IMR-90 (cell line): ENCODE data around the gene GCSH. TPM values are rescaled to one million over a fixed set of nuclear protein-coding genes. Genes with fewer than 3 reads are reported as not detected.

Experiments
- ATAC-seq: fragments of 200-7000 bp; cut with Tn5 transposase; 2 replicates; pipeline ENCODE4 v1.9.1; 2020; ENCODE audit warnings: low read depth, mild to moderate bottlenecking, moderate library complexity
- BruUV-seq: library from RNA; stranded (reverse); fragments of 400-500 nt; replicated peaks from 2 replicates; lab custom pipeline; 2021; lab: Mats Ljungman, UMichigan
- CTCF ChIA-PET: fragments of 300-600 bp; formaldehyde crosslinking; extraction: SDS; loops from one replicate; lab custom pipeline; 2021; ENCODE audit warnings: antibody characterized with exemption; lab: Yijun Ruan, JAX
- POLR2A ChIA-PET: fragments of 300-600 bp; sonication (Branson Sonifier 250); formaldehyde crosslinking; loops from one replicate; lab custom pipeline; 2022; ENCODE audit warnings: antibody characterized with exemption; ENCODE audit not compliant: unreplicated experiment; lab: Charles Lee
- DNase-seq: peaks from one replicate; pipeline ENCODE4 v3.0.0; 2013
- H2AFZ ChIP-seq: replicated peaks from 2 replicates; pipeline ENCODE3; 2013; ENCODE audit warnings: low read length, mild to moderate bottlenecking; ENCODE audit not compliant: poor library complexity
- H2AK5ac ChIP-seq: 2 replicates; pipeline ENCODE4 v1.6.1; 2013; ENCODE audit warnings: low read depth, low read length, inconsistent platforms
- H2AK9ac ChIP-seq: replicated peaks from 2 replicates; pipeline ENCODE3; 2013; ENCODE audit warnings: mild to moderate bottlenecking, low read depth, low read length, moderate library complexity; ENCODE audit not compliant: poor library complexity
- H2BK120ac ChIP-seq: 2 replicates; pipeline ENCODE4 v1.6.1; 2013; ENCODE audit warnings: low read depth, low read length, inconsistent platforms
- H2BK15ac ChIP-seq: 3 replicates; pipeline ENCODE4 v1.6.1; 2013; ENCODE audit warnings: low read depth, low read length, inconsistent platforms
- H2BK20ac ChIP-seq: 2 replicates; pipeline ENCODE4 v1.6.1; 2013; ENCODE audit warnings: low read depth, mild to moderate bottlenecking, inconsistent platforms, low read length, moderate library complexity
- H2BK5ac ChIP-seq: 2 replicates; pipeline ENCODE4 v1.6.1; 2013; ENCODE audit warnings: mild to moderate bottlenecking, low read depth, low read length, inconsistent platforms; ENCODE audit not compliant: poor library complexity, severe bottlenecking
- H3K14ac ChIP-seq: replicated peaks from 2 replicates; pipeline ENCODE4 v1.6.1; 2013; ENCODE audit warnings: low read depth, low read length, inconsistent platforms
- H3K18ac ChIP-seq: 2 replicates; pipeline ENCODE4 v1.6.1; 2013; ENCODE audit warnings: low read depth, low read length, control low read depth
- H3K23ac ChIP-seq: 2 replicates; pipeline ENCODE4 v1.6.1; 2013; ENCODE audit warnings: low read depth, low read length, inconsistent platforms
- H3K27ac ChIP-seq: 2 replicates; pipeline ENCODE4 v1.5.1; 2013; ENCODE audit warnings: mild to moderate bottlenecking, control low read depth, low read length; ENCODE audit not compliant: insufficient read depth
- H3K27me3 ChIP-seq: 2 replicates; pipeline ENCODE4 v1.6.1; 2013; ENCODE audit warnings: low read length; ENCODE audit not compliant: control insufficient read depth, insufficient read depth
- H3K36me3 ChIP-seq: 2 replicates; pipeline ENCODE4 v1.6.1; 2013; ENCODE audit warnings: low read length, mixed read lengths; ENCODE audit not compliant: control insufficient read depth, insufficient read depth
- H3K4ac ChIP-seq: 2 replicates; pipeline ENCODE4 v1.6.1; 2013; ENCODE audit warnings: low read depth, low read length, inconsistent platforms
- H3K4me1 ChIP-seq: 2 replicates; pipeline ENCODE4 v1.6.1; 2013; ENCODE audit warnings: low read length, mixed read lengths; ENCODE audit not compliant: control insufficient read depth, insufficient read depth
- H3K4me2 ChIP-seq: 2 replicates; pipeline ENCODE4 v1.6.1; 2013; ENCODE audit warnings: low read depth, mild to moderate bottlenecking, control low read depth, low read length, moderate library complexity
- H3K4me3 ChIP-seq: 2 replicates; pipeline ENCODE4 v1.5.1; 2013; ENCODE audit warnings: low read depth, mild to moderate bottlenecking, control low read depth, low read length, moderate library complexity; ENCODE audit not compliant: insufficient read depth
- H3K56ac ChIP-seq: 2 replicates; pipeline ENCODE4 v1.6.1; 2013; ENCODE audit warnings: low read length, inconsistent platforms; ENCODE audit not compliant: insufficient read depth; ENCODE audit errors: extremely low read depth
- H3K79me1 ChIP-seq, 2 experiments: 2 replicates each; pipeline ENCODE4 v1.6.1; 2013; ENCODE audit warnings: low read length in 2 of 2, inconsistent platforms in 1 of 2, low read depth in 1 of 2
- H3K9ac ChIP-seq: 2 replicates; pipeline ENCODE4 v1.6.1; 2013; ENCODE audit warnings: low read depth, low read length, control low read depth
- H3K9me1 ChIP-seq: 2 replicates; pipeline ENCODE4 v1.6.1; 2013; ENCODE audit warnings: low read length, inconsistent platforms; ENCODE audit not compliant: insufficient read depth
- H3K9me3 ChIP-seq: 2 replicates; pipeline ENCODE4 v1.6.1; 2013; ENCODE audit warnings: low read length; ENCODE audit not compliant: control insufficient read depth, insufficient read depth
- H4K20me1 ChIP-seq: 2 replicates; pipeline ENCODE4 v1.6.1; 2013; ENCODE audit warnings: low read length, inconsistent platforms; ENCODE audit not compliant: insufficient read depth
- H4K5ac ChIP-seq: 2 replicates; pipeline ENCODE4 v1.6.1; 2013; ENCODE audit warnings: mild to moderate bottlenecking, low read depth, low read length, control low read depth
- H4K8ac ChIP-seq, 2 experiments: 2 replicates each; pipeline ENCODE4 v1.6.1; 2013; ENCODE audit warnings: low read depth in 2 of 2, low read length in 2 of 2, control low read depth in 1 of 2, inconsistent platforms in 1 of 2
- H4K91ac ChIP-seq: 2 replicates; pipeline ENCODE4 v1.6.1; 2013; ENCODE audit warnings: low read depth, low read length, inconsistent platforms; ENCODE audit not compliant: insufficient read depth
- BHLHE40 ChIP-seq: fragments of 150-350 bp; IDR thresholded peaks from 2 replicates; pipeline ENCODE4 v1.6.1; 2016; ENCODE audit warnings: mild to moderate bottlenecking, low read depth, low read length
- CEBPB ChIP-seq: IDR thresholded peaks from 2 replicates; pipeline ENCODE4 v1.6.1; 2012; ENCODE audit warnings: low read depth, low read length, improper control_type of control experiment
- CHD1 ChIP-seq: IDR thresholded peaks from 2 replicates; pipeline ENCODE4 v1.6.1; 2012; ENCODE audit warnings: low read depth, low read length, improper control_type of control experiment
- CTCF ChIP-seq: conservative IDR thresholded peaks from 2 replicates; pipeline ENCODE4 v1.5.1; 2012; ENCODE audit warnings: mild to moderate bottlenecking, low read depth, low read length, improper control_type of control experiment
- ELK1 ChIP-seq: fragments of 150-350 bp; IDR thresholded peaks from 2 replicates; pipeline ENCODE4 v1.6.1; 2016; ENCODE audit warnings: low read depth, mild to moderate bottlenecking, low read length, moderate library complexity, borderline replicate concordance
- FOS ChIP-seq: fragments of 150-350 bp; IDR thresholded peaks from 2 replicates; pipeline ENCODE4 v1.6.1; 2016; ENCODE audit warnings: low read depth, low read length
- MAFK ChIP-seq: IDR thresholded peaks from 2 replicates; pipeline ENCODE4 v1.6.1; 2012; ENCODE audit warnings: low read depth, low read length, improper control_type of control experiment
- MAZ ChIP-seq: IDR thresholded peaks from 2 replicates; pipeline ENCODE4 v1.6.1; 2012; ENCODE audit warnings: low read depth, mild to moderate bottlenecking, low read length, improper control_type of control experiment, moderate library complexity, borderline replicate concordance
- MXI1 ChIP-seq: IDR thresholded peaks from 2 replicates; pipeline ENCODE4 v1.6.1; 2012; ENCODE audit warnings: low read depth, mild to moderate bottlenecking, low read length, moderate library complexity, borderline replicate concordance
- NFE2L2 ChIP-seq: fragments of 150-350 bp; IDR thresholded peaks from 2 replicates; pipeline ENCODE4 v1.6.1; 2016; ENCODE audit warnings: low read depth, mild to moderate bottlenecking, low read length
- POLR2A ChIP-seq: IDR thresholded peaks from 2 replicates; pipeline ENCODE4 v1.6.1; 2012; ENCODE audit warnings: mild to moderate bottlenecking, low read depth, low read length
- RAD21 ChIP-seq: IDR thresholded peaks from 2 replicates; pipeline ENCODE4 v1.6.1; 2012; ENCODE audit warnings: low read length, improper control_type of control experiment
- RCOR1 ChIP-seq: IDR thresholded peaks from 2 replicates; pipeline ENCODE4 v1.6.1; 2012; ENCODE audit warnings: mild to moderate bottlenecking, low read length, improper control_type of control experiment; ENCODE audit not compliant: insufficient replicate concordance
- RFX5 ChIP-seq: IDR thresholded peaks from 2 replicates; pipeline ENCODE4 v1.8.0; 2012; ENCODE audit warnings: low read depth, mild to moderate bottlenecking, low read length, moderate library complexity
- SMC3 ChIP-seq: fragments of 150-350 bp; IDR thresholded peaks from 2 replicates; pipeline ENCODE4 v1.6.1; 2016; ENCODE audit warnings: low read depth, mild to moderate bottlenecking, antibody characterized with exemption, low read length, moderate library complexity
- USF2 ChIP-seq: fragments of 150-350 bp; IDR thresholded peaks from 2 replicates; pipeline ENCODE4 v1.6.1; 2017; ENCODE audit warnings: mild to moderate bottlenecking, antibody characterized with exemption, low read length, low read depth
- WGBS, 2 experiments: methylation state at CpG; one replicate each; pipeline versions ENCODE4 v1.1.5 to v1.1.7; 2013; ENCODE audit warnings: missing lambda C conversion rate in 2 of 2; ENCODE audit not compliant: insufficient read length in 1 of 2; ENCODE audit errors: extremely low coverage in 2 of 2; 5-methylcytosine and 5-hydroxymethylcytosine counted together
- dilution Hi-C: fragments of 300-500 bp; cut with HindIII; formaldehyde crosslinking; loops from one replicate; pipeline ENCODE4 v1.14.3; 2018; ENCODE audit warnings: low sequenced_read_pairs; ENCODE audit not compliant: unreplicated experiment
- in situ Hi-C: fragments of 300-500 bp; cut with MboI; formaldehyde crosslinking; loops from 3 replicates; pipeline ENCODE4 v1.14.3; 2019; ENCODE audit warnings: low sequenced_read_pairs, inconsistent platforms, mixed read lengths
- intact Hi-C: fragments of 100-400 bp; cut with micrococcal nuclease; formaldehyde crosslinking; loops from 2 replicates; pipeline ENCODE4 v1.10.0; 2022
- polyA plus RNA-seq, 3 experiments: library from polyadenylated mRNA; depleted of rRNA; stranded (reverse); fragments of >200 nt; gene quantifications; 2 replicates each; pipeline ENCODE4 v1.2.3, GENCODE V29; 2012; ENCODE audit warnings: low replicate concordance in 1 of 3
- total RNA-seq: library from RNA; depleted of rRNA; stranded (reverse); fragments of >200 nt; gene quantifications from 2 replicates; pipeline ENCODE4 v1.2.3, GENCODE V29; 2012

The GCSH gene
- total and polyA plus RNA-seq, 2 of the 4 experiments (the other 2 are of a cell fraction) = 9.3 to 21.2 TPM

- Histone ChIP-seq H2AFZ (no peak overlapping the region), H3K4me2 (no peak overlapping the region), H3K9me1 (peaks cover 13% of the 10 kb centered on the region; the same call in 1 of the 2 replicates), H4K8ac (no peak overlapping the region), H3K9me3 (no peaks in the 10 kb centered on the region), H3K4me1 (peaks cover 2% of the 10 kb centered on the region; the same call in 1 of the 2 replicates), H3K56ac (no peak overlapping the region), H3K27ac (no peak overlapping the region), H2AK5ac (no peak overlapping the region), H3K14ac (no peak overlapping the region), H2AK9ac (no peak overlapping the region), H4K91ac (no peak overlapping the region), H3K4ac (no peak overlapping the region), H4K20me1 (peaks cover 9% of the 10 kb centered on the region; the same call in 1 of the 2 replicates), H2BK20ac (no peak overlapping the region), H3K23ac (no peak overlapping the region), H2BK120ac (no peak overlapping the region), H3K36me3 (peaks cover 29% of the 10 kb centered on the region), H4K5ac (no peak overlapping the region), H3K27me3 (no peaks in the 10 kb centered on the region), H3K79me1 (peaks cover 35 to 38% of the 10 kb centered on the region in 2 experiments), H3K9ac (no peak overlapping the region), H3K18ac (no peak overlapping the region), H2BK5ac (no peak overlapping the region), H3K4me3 (no peak overlapping the region), H2BK15ac (no peak overlapping the region)
- ChIA-PET CTCF (no interaction called here), POLR2A (no interaction called here)
- WGBS, 2 experiments = 87% methylated on average over 3 of the region's 5 CpGs; no CpG with 5 or more reads in 1 of the 2 experiments
- intact Hi-C loops (no loop called here), dilution Hi-C loops (no loop called here), in situ Hi-C loops (loop anchor here (25.0 kb wide), 1 partner anchor 696 kb away; no protein-coding TSS in a partner anchor)
- BruUV-seq = no TSS peak
- DNase-seq = no peak
- TF ChIP-seq USF2 (no peak), CEBPB (no peak), RFX5 (no peak), MAFK (no peak), SMC3 (no peak), BHLHE40 (no peak), NFE2L2 (no peak), CTCF (no peak), RCOR1 (no peak), RAD21 (no peak), ELK1 (no peak), POLR2A (no peak), MAZ (no peak), MXI1 (no peak), CHD1 (no peak), FOS (no peak)
- ATAC-seq = no peak
Observed at GRCh38 chr16:81040842-81041241, 55.4 kb downstream of the GCSH start.
